Activated CD8-positive, alpha-beta memory T cell treated with anti-CD3 and anti-CD28 coated beads for 24 hours (primary cell): ENCODE results near the gene NELFE.

ENCODE experiments used
- DNase-seq: peaks from one replicate; pipeline ENCODE4 v3.0.0-alpha.2; 2020

Gene NELFE

DNA sequence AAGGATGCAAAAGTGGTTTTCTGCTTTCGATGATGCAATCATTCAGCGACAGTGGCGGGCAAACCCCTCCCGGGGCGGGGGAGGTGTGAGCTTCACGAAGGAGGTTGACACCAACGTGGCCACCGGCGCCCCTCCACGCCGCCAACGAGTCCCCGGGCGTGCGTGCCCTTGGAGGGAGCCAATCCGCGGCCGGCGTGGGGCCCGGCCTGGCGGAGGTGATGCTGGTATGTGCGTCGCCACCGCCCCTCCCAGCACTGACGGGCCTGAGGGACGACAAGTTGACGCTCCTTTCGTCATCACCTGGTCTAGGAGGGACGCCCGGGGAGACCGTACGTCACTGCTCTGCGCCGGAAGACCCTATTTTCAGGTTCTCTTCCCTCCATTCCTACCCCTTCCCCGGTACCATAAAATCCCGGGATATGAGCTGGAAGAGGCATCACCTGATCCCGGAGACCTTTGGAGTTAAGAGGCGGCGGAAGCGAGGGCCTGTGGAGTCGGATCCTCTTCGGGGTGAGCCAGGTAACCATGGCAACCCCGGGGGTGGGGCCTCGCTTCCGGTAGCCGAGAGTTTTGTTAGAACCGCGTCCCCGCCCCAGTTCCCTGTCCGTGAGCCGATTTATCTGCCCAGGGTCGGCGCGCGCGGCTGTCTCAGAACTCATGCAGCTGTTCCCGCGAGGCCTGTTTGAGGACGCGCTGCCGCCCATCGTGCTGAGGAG lies 13.4 kb upstream of the NELFE start, which contains the start of gene DXO:
Gene DXO, minus strand, starts transcription at position 146 of the 716 bp plus-strand sequence. CDS start 463 bp downstream, outside the sequence.
- DNase-seq = peak; percentile 99

DNA sequence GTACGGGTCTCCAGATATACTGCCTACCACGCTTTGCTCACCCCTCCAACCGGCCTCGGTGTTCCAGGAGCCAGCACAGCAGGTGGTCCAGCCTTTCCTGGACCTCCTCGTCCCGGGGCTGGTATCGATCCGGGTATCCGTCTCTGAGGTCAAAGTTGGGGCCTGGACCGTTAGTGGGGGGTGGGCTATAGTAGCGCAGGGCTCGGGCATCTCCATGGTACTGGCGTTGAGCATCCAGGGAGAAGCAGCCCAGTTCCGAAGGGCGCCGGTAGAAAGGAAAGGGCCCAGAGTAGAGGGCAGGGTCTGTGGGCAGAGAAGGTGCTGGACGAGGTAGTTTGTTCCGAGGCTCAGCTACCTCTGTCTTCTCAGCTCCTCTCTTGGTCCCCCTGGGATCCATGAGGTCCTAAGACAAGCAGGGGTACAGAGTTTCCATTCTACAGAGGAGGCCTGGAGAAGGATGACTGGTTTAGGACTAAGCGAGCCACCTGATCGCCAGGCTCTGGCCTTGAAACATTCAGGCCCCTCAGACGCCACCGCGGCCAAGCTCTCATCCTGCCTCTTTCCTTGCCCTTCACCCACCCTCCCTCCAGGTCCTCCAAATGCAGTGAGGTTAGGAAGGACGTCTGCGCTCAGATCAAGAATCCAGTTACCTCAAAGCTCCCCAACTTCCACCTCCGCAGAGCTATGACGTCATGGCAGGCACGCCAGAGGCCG lies 12.7 kb upstream of the NELFE start:
- no peak for DNase-seq

DNA sequence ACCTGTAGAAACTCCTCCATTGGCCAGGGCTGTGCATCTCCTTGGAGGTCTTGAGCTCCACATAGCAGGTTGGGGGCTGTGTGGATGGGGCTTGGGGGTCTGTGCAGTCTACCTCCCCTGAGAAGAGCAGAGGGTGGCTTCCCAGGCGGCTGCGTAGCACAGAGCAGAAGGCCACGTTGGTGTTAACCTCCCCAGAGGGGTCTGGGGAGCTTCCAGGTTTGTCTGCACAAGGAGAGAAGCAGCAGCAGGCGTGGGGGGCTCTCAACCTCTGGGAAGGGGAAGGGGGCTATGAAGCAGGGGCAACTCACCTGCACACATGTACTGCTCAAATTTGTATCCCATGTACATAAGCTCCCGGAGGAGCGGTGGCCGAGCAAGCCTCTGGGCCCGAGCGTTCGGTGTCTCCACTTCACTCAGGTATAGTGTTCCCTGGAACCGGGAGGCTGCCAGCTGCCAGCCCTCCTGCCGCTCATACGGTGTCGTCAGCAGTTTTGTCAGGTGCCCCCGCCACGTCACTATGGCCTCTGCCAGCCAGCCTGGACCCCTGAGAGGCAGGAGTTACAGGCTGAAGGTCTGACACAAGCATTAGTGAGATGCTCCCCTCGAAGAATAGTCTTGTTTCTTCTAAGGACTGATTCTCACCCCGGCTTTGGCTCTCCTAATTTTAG lies 12.0 kb upstream of the NELFE start:
- DNase-seq = no peak

DNA sequence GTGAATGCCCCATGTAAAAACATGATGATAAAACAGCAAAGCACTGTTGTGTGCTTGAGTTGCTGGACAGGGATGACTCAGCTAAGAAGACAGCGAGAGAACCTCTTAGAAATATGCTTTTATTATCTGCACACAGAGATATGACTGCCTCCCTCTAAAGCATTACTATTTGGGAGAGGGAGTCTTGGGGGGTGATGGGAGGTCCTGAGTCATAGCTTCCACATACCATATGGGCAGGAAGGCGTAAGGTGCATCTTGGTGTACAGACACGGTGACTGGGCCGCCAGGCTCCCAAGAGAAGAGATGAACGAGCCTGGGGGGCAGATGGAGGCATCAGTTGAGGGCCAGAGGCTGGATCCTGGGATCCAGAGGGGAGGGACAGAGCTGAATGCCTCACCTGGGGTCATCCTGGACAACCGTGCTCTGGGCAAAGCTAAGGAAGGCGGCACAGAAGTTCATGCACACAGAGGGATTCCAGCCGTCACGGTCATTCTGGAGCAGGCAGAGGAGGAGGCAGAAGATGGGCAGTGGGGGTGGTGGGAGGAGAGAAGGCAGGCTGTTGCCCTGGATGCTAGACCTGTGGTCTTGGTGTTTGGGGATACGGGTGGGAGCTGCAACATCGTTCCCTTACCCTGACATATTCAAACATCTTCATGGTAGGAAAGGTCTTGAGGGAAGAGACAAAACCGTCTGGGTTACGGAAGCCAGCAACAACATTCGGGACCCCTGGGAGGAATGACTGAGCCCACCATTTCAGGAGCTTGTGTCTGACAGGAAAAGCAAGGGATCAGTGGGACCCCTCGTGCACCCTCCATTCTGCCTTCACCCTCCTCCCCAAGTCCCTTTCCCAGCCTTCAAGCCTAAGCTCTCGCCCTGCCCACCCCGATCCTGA lies 11.2 kb upstream of the NELFE start:
- no peak for DNase-seq

DNA sequence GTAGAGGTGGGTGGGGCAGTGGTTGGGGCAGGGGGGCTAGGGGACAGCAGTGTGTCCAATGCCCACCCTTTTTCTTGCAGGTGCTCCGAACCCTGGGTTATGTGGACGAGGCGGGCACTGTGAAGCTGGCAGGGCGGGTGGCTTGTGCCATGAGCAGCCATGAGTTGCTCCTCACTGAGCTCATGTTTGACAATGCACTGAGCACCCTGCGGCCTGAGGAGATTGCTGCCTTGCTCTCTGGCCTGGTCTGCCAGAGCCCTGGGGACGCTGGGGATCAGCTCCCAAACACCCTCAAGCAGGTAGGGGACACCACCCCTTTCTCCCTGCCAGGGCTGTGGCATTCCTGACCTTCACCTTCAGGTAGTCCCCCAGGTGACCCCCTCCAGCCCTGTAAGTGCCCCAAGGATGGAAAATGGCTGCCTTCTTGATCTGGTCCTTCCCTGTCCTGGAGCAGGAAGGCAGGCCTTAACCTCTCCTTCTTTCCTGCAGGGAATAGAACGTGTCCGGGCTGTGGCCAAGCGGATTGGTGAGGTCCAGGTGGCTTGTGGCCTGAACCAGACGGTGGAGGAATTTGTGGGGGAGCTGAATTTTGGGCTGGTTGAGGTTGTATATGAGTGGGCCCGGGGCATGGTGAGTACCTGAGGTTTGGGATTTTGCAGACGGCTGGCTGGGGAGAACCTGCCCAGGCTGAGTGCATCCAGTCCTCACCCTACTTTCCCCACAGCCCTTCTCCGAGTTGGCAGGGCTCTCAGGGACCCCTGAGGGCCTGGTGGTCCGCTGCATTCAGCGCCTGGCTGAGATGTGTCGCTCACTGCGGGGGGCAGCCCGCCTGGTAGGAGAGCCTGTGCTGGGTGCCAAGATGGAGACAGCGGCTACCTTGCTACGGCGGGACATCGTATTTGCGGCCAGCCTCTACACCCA lies 10.3 kb upstream of the NELFE start:
- no peak for DNase-seq

DNA sequence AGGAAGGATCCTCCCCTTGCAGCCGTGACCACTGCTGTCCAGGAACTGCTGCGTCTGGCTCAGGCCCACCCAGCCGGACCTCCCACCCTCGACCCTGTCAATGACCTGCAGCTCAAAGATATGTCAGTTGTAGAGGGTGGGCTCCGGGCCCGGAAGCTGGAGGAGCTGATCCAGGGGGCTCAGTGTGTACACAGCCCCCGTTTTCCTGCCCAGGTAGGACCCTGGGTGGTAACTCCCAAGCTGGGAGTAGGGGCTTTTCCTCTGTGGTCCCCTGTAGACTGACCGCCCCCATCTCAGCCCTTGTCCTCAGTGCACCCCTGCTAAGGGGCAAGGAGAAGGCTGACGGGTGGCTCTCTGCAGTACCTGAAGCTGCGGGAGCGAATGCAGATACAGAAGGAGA lies 9.6 kb upstream of the NELFE start:
- DNase-seq = no peak

DNA sequence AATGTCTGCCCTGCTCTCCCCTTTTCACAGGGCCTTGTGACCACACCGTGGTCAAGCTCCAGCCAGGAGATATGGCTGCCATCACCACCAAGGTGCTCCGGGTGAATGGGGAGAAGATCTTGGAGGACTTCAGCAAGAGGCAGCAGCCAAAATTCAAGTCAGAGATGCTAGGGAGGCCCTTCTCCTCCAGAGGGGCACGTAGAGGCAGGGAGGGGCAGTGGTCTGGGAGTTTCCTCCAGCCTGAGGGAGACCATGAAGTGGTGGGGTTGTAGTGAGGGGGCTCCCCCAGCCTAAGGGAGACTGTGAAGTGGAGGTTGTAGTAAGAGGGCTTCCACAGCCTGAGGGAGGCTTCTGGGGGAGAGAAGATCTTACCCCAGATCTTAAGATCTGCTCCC lies 9.2 kb upstream of the NELFE start:
- no peak for DNase-seq

DNA sequence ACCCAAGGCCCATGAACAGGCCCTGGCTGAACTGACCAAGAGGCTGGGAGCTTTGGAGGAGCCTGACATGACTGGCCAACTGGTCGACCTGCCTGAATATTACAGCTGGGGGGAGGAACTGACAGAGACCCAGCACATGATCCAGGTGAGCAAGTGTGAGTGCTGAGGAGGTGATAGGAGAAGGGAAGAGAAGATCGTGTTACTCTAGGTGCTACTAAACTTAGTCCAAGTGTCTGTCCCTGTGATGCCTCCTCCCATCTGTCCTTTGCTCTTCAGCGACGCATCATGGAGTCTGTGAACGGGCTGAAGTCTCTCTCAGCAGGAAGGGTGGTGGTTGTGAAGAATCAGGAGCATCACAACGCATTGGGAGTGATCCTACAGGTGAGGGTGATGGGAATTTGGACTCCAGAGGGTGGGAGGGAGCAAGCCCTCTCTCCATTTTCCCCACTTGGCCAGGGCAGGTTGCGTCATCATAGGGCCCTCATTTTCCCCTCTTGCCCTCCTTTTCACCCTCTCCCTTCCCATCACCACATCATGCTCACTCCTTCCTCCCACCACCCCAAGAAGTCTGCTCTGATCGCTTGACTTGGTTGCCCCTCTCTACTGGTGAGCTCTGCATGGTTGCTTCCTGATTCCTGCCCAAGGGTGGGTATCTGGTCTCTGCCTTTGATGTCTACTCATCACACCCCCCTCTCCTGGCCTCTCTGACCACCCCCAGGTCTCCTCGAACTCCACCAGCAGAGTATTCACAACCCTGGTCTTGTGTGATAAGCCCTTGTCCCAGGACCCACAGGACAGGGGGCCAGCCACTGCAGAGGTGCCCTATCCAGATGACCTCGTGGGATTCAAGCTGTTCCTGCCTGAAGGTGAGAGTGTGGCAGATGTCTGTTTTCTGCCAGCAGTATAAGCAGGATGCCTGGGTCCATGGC lies 8.5 kb upstream of the NELFE start:
- no peak for DNase-seq

DNA sequence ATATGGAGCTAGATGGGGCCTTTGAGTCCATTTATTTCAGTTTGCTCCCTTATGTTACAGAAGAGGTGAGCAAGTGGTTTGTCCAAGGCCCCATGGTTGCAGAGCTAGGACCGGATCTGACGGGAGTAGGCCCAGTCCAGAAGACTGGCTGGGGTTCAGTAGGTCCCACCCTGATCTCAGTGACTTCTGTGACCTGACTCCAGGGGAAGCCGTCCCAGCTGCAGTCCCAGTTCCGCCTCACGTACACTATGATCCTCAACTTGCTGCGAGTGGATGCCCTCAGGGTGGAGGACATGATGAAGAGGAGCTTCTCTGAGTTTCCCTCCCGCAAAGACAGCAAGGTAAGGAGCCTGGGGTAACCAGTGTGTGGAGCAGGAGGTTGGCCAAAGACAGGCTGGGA lies 7.7 kb upstream of the NELFE start:
- DNase-seq = no peak

DNA sequence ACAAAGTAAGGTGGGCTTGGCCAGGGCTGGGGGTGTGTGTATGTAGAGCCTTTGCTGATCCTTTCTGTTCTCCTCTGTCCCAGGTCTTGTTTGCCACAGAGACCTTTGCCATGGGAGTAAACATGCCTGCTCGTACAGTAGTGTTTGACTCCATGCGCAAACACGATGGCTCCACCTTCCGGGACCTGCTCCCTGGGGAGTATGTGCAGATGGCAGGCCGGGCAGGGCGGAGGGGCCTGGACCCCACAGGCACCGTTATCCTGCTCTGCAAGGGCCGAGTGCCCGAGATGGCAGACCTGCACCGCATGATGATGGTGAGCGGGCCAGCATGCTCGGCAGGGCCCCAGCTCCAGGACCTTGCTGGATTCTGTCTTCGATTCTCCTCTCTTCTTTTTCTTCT lies 6.9 kb upstream of the NELFE start:
- no peak for DNase-seq

DNA sequence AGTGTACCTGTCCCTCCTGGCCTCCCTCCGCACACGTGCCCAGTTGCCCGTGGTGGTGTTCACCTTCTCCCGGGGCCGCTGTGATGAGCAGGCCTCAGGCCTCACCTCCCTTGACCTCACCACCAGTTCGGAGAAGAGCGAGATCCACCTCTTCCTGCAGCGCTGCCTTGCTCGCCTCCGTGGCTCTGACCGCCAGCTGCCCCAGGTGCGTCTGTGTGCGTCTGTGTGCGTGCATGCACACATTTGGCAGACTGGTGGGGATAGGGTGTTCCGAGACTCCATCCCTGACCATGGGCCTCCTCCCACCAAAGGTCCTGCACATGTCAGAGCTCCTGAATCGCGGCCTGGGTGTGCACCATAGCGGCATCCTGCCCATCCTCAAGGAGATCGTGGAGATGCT lies 5.2 kb upstream of the NELFE start:
- DNase-seq = no peak

DNA sequence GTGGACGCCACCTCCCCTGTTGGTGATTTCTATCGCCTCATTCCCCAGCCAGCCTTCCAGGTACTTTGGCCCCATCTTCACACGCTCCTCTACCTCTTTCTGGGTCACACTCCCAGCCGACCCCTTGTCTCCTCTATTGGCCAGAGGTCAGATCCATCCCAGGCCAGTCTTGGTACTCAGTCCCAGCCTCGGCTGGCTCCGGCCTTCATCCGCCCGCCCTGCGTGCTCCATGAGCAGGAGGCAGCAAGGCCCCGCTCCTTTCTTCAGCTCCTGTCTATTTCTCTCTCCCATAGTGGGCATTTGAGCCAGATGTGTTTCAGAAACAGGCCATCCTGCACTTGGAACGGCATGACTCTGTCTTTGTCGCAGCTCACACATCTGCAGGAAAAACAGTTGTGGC lies 2.8 kb upstream of the NELFE start:
- no peak for DNase-seq

DNA sequence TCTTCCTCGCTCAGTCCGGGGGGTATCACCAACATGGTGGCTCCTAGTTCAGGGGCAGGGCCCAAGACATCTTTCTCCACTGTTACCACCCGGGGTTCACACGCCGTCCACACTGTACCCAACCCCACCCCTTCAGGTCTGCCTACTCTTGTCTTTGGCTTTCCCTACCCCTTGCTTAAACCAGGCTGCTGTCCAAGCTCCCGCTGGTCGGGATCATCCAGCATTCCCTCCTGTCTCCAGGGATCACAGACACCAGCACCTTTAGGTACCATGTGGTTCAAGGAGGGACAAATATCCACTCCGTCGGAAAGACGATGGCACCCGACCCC lies 395 bp downstream of the NELFE start:
- no peak for DNase-seq

DNA sequence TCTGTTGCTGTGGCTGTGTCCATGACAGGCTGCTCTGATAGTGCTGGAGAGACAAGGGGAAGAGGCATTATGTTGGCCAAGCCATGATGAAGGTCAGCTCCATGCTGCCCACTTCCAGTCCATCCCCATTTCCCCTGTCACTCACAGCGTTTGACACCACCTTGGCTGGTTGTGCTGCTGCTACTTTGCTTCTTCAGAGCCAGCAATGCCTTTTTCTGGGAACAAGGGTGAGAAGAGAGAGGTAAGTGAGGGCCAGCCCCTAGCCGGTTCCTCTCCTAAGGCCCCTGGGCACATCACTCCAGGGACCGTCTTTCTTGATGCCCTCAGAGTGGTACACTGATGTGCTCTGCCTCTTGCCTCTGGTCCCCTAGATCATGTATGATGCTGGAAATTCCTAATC lies 2.0 kb downstream of the NELFE start:
- DNase-seq = no peak

DNA sequence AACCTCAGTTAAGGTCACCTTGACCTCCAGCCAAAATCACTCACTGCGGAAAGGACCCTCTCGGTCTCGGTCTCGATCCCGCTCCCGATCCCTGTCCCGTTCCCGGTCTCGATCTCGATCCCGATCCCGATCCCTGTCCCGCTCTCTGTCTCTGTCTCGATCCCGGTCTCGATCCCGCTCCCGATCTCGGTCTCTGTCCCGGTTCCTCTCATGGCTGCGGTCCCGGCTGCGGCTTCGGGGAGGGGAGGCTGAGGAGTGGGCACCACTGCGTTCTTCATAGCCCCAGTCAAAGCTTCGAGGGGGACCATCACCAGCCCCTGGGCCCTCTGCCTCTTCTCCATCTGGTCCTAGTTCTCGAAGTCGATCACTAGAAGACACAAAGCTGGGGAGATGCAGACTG lies 4.3 kb downstream of the NELFE start:
- no peak for DNase-seq

DNA sequence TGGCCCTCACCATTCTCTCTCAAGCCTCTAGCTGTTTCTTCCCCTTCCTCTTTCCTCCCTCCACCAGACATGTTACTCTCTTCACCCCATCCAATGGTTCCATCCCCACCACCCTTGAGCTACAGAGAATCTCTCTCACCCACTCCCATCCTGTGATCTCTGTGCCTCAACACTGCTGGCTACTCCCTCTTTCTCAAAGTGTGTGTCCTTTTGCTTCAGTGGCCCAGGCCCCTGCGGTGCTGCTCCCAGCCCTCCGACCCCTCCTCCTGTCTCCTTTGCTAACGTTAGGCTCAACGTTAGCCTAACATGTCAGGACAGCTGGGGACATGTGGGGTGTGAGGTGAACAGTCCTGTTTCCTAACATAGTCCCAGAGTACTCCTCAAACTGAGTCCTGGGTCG lies 5.9 kb downstream of the NELFE start:
- DNase-seq = no peak

DNA sequence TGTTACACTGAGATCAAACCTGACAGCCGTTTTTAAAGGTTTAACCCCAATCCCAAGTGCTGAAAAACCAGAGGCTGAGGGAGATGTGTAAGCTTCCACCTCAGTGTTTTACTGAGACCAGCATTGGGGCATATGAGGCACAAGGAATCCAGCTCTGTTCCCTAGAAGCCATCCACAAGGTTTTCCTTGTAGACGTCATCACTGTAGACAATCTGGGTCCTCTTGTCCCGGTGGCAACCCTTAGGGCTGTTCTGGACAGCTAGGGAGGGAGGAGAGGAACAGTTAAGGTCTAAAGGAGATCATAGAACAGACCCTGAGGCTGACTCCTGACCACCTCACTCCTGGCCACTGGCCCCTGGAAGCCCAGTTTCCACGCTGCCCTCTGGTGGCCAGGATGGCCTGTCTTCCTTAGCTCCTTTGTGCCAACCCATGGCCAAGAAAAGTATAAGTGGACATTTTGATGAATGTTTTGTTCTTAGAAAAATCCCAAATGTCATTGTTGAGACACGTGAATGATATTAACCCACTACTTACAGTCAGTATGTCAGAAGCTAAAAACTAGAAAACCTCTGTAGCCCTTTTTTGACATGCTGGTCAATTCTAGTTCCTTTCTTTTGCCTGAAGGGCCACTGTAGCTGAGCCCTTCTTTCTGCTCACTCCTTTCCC lies 6.5 kb downstream of the NELFE start:
- DNase-seq = peak; percentile 68

DNA sequence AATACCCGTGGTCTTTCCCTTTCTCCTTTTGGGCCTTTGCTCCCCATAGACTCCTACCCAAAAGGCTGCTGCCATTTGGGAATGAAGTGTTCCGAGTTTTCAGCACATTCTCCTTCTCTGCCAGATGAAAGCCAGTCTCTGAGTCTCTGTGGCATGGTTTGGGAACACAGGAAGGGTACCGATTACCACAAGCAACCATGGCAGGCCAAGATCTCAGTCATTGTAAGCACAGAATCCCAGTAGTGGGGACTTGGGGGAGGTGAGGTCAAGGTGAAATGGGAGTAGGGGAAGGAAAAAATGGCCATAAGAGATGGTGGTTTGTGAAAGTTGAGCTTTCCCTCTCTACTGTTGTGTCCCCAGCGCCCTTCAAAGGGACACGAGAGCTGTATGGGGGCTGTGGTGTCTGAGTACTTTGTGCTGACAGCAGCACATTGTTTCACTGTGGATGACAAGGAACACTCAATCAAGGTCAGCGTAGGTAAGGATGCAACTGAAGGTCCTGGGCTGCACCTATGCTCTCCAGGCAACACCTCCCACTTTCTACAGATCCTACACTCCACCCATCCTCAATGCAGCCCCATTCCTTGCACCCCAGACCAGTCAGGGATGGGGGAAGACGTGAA lies 8.7 kb downstream of the NELFE start:
- DNase-seq = no peak

DNA sequence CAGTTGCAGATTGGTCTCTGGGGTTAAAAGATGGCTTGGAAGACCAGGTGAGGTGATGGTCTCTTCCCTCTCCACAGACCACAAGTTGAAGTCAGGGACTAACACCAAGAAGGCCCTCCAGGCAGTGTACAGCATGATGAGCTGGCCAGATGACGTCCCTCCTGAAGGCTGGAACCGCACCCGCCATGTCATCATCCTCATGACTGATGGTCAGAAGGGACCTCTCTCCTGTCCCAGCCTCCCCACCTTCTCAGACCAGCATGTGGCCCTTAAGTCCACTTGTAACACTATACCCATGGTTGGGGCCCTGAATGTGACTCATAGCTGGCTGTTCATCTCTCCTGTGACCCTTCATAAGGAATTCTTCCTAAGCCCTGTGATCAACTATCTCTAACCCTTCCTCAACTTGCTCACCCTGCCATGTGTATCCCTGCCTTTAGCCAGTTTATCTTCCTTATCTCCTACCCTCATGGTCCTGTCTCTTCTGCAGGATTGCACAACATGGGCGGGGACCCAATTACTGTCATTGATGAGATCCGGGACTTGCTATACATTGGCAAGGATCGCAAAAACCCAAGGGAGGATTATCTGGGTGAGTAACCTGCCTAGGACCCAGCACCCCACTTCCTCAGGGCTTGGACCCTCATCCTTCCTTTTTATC lies 9.9 kb downstream of the NELFE start:
- DNase-seq = no peak
